Transverse colon (tissue), 3 donors: ENCODE measurements around the gene TMEM245.

Experiments used
- CTCF ChIP-seq, 5 experiments: fragments of 200-600 bp in 3 of 5; fragments of 450-650 bp in 2 of 5; sonication (generic) in 3 of 5; IDR thresholded peaks; 1 replicate in 2 of 5; 2 replicates in 3 of 5; pipeline ENCODE4 v1.5.1; 2016 to 2017; ENCODE audit warnings: antibody characterized with exemption in 5 of 5, inconsistent platforms in 3 of 5, mild to moderate bottlenecking in 2 of 5, moderate library complexity in 1 of 5
- POLR2A ChIP-seq: fragments of 450-650 bp; IDR thresholded peaks from one replicate; pipeline ENCODE4 v1.6.1; 2016; ENCODE audit warnings: antibody characterized with exemption, mild to moderate bottlenecking, moderate library complexity

- no peak for TF ChIP-seq CTCF (IDR thresholded peaks at IDR 0.05)
- no peak for TF ChIP-seq POLR2A
Observed at GRCh38 chr9:109138421-109138820, 18.7 kb upstream of the TMEM245 start.
